Fibroblast of lung (primary cell): ENCODE data around the gene REPIN1.

Experiments used
- CTCF ChIP-seq, 2 donors: IDR thresholded peaks in 1 of 2; conservative IDR thresholded peaks in 1 of 2; 1 replicate in 1 of 2; 2 replicates in 1 of 2; pipeline ENCODE4 v1.5.1; 2011 to 2012; ENCODE audit warnings: low read length in 2 of 2, control low read depth in 1 of 2, inconsistent platforms in 1 of 2, low read depth in 1 of 2, mild to moderate bottlenecking in 1 of 2
- EZH2 ChIP-seq: IDR thresholded peaks from 2 replicates; pipeline ENCODE4 v1.5.1; 2012; ENCODE audit warnings: low read length, control low read depth, mild to moderate bottlenecking; ENCODE audit errors: missing control alignments

GRCh38 chr7:150388306-150388705 lies 19.7 kb downstream of the REPIN1 start:
- TF ChIP-seq CTCF (conservative IDR thresholded peaks at IDR 0.05 in 1 of 2, IDR thresholded peaks at IDR 0.05 in 1 of 2; ENCODE audit: low read depth in 1 of 2, low read length in 2 of 2), result no peak
- TF ChIP-seq EZH2, result no peak
